AG08395 (cell line): ENCODE results near the gene ZNF665.
A peak's percentile ranks its signal among the peaks of the same experiment; 100 is the strongest.
"Not testable (repeated sequence)": the region's sequence is repeated elsewhere in the genome, so short reads cannot be mapped to it uniquely, and the experiment has no call there.

ENCODE experiments used
- DNase-seq: peaks from one replicate; pipeline ENCODE4 v3.0.0; 2012; ENCODE audit warnings: mixed read lengths, low spot score

ZNF665 gene

GRCh38 chr19:53192771-53193534, at the start of gene ZNF665:
TSS of gene ZNF665 (minus strand) at chr19:53193358. CDS start at chr19:53182898, 10,460 bp downstream.
- peak; percentile 93 for DNase-seq

- DNase-seq = no peak
Measured at GRCh38 chr19:53237114-53237777, 44.1 kb upstream of the ZNF665 start.

GRCh38 chr19:53224606-53225005, 31.4 kb upstream of the ZNF665 start:
- no peak for DNase-seq

GRCh38 chr19:53222716-53223115, 29.6 kb upstream of the ZNF665 start:
- not testable (repeated sequence) for DNase-seq

- no peak for DNase-seq
Measured at GRCh38 chr19:53212703-53213320, 19.7 kb upstream of the ZNF665 start.

GRCh38 chr19:53211554-53211953, 18.4 kb upstream of the ZNF665 start:
- not testable (repeated sequence) for DNase-seq

- DNase-seq = peak; percentile 99
Measured at GRCh38 chr19:53196777-53197396, 3.7 kb upstream of the ZNF665 start.

- peak; percentile 65 for DNase-seq
Measured at GRCh38 chr19:53195265-53195903, 2.2 kb upstream of the ZNF665 start.

- DNase-seq = no peak
Measured at GRCh38 chr19:53193535-53194222, 521 bp upstream of the ZNF665 start.

GRCh38 chr19:53190253-53190652, 2.9 kb downstream of the ZNF665 start:
- DNase-seq = no peak

GRCh38 chr19:53189691-53190198, 3.4 kb downstream of the ZNF665 start:
- DNase-seq = not testable (repeated sequence)

- not testable (repeated sequence) for DNase-seq
Measured at GRCh38 chr19:53185155-53185882, 7.8 kb downstream of the ZNF665 start.

- peak; percentile 42 for DNase-seq
Measured at GRCh38 chr19:53183146-53183764, 9.9 kb downstream of the ZNF665 start.

- no peak for DNase-seq
Measured at GRCh38 chr19:53182202-53182601, 11.0 kb downstream of the ZNF665 start.

GRCh38 chr19:53177986-53178385, 15.2 kb downstream of the ZNF665 start:
- DNase-seq = no peak

GRCh38 chr19:53172889-53173288, 20.3 kb downstream of the ZNF665 start:
- DNase-seq = no peak

GRCh38 chr19:53165691-53166091, 27.5 kb downstream of the ZNF665 start:
- no peak for DNase-seq

GRCh38 chr19:53161123-53161522, 32.0 kb downstream of the ZNF665 start:
- DNase-seq = no peak

- no peak for DNase-seq
Measured at GRCh38 chr19:53160350-53160749, 32.8 kb downstream of the ZNF665 start.

- DNase-seq = peak; percentile 30
Measured at GRCh38 chr19:53158119-53158656, 35.0 kb downstream of the ZNF665 start.
